Duodenal mucosa (tissue), 2 donors: ENCODE data around the gene CDH12.
"Not testable (repeated sequence)": the region's sequence is repeated elsewhere in the genome, so short reads cannot be mapped to it uniquely, and the experiment has no call there.

Experiments
- H3K27ac ChIP-seq: one replicate; pipeline ENCODE4 v1.7.0; 2013; ENCODE audit warnings: low read depth, low read length
- H3K27me3 ChIP-seq, 2 donors: one replicate each; pipeline ENCODE4 v1.7.0; 2013; ENCODE audit warnings: low read length in 2 of 2, control low read depth in 1 of 2; ENCODE audit not compliant: insufficient read depth in 2 of 2, control insufficient read depth in 1 of 2
- H3K36me3 ChIP-seq, 2 donors: one replicate each; pipeline ENCODE4 v1.7.0; 2013; ENCODE audit warnings: low read length in 2 of 2, control low read depth in 1 of 2; ENCODE audit not compliant: insufficient read depth in 2 of 2, control insufficient read depth in 1 of 2
- H3K4me1 ChIP-seq, 2 donors: one replicate each; pipeline ENCODE4 v1.7.0; 2013; ENCODE audit warnings: low read length in 2 of 2, control low read depth in 1 of 2; ENCODE audit not compliant: insufficient read depth in 2 of 2, control insufficient read depth in 1 of 2
- H3K4me3 ChIP-seq, 2 donors: one replicate each; pipeline ENCODE4 v1.7.0; 2013; ENCODE audit warnings: low read length in 2 of 2, low read depth in 1 of 2
- H3K9ac ChIP-seq, 2 donors: one replicate each; pipeline ENCODE4 v1.7.0; 2013; ENCODE audit warnings: low read length in 2 of 2, low read depth in 1 of 2
- H3K9me3 ChIP-seq, 2 donors: one replicate each; pipeline ENCODE4 v1.7.0; 2013; ENCODE audit warnings: low read length in 2 of 2, control low read depth in 1 of 2; ENCODE audit not compliant: control insufficient read depth in 1 of 2

The CDH12 gene

GRCh38 chr5:22852807-22853660 is at the start of gene CDH12:
CDH12 (minus strand) TSS chr5:22853344.
- H3K9me3 ChIP-seq: no peaks in the 10 kb centered on the region
- H3K27ac ChIP-seq: no peak within 1 kb of the TSS
- H3K9ac ChIP-seq: no peak within 1 kb of the TSS
- no peaks in the 10 kb centered on the region for H3K36me3 ChIP-seq
- no peaks in the 10 kb centered on the region for H3K4me1 ChIP-seq
- H3K27me3 ChIP-seq: peaks cover 0 to 5% of the 10 kb centered on the region in 2 donors
- peak within 1 kb of the TSS; percentile 50 for H3K4me3 ChIP-seq

GRCh38 chr5:22901885-22902284 is 48.7 kb upstream of the CDH12 start:
- Histone ChIP-seq H3K9me3 (no peaks in the 10 kb centered on the region), H3K36me3 (no peaks in the 10 kb centered on the region), H3K4me1 (no peaks in the 10 kb centered on the region), H3K27ac (no peak overlapping the region), H3K4me3 (no peak overlapping the region), H3K9ac (no peak overlapping the region), H3K27me3 (no peaks in the 10 kb centered on the region)

GRCh38 chr5:22900801-22901310 is 47.7 kb upstream of the CDH12 start:
- H3K4me3 ChIP-seq: no peak overlapping the region
- H3K27ac ChIP-seq: no peak overlapping the region
- no peak overlapping the region for H3K9ac ChIP-seq
- H3K36me3 ChIP-seq: no peaks in the 10 kb centered on the region
- H3K9me3 ChIP-seq: no peaks in the 10 kb centered on the region
- no peaks in the 10 kb centered on the region for H3K27me3 ChIP-seq
- no peaks in the 10 kb centered on the region for H3K4me1 ChIP-seq

- Histone ChIP-seq H3K27me3 (no peaks in the 10 kb centered on the region), H3K9ac (no peak overlapping the region), H3K27ac (no peak overlapping the region), H3K4me1 (no peaks in the 10 kb centered on the region), H3K4me3 (no peak overlapping the region), H3K9me3 (no peaks in the 10 kb centered on the region), H3K36me3 (no peaks in the 10 kb centered on the region)
Observed at GRCh38 chr5:22899341-22899740, 46.2 kb upstream of the CDH12 start.

GRCh38 chr5:22896152-22896551 is 43.0 kb upstream of the CDH12 start:
- Histone ChIP-seq H3K27me3 (no peaks in the 10 kb centered on the region), H3K9me3 (no peaks in the 10 kb centered on the region), H3K4me1 (no peaks in the 10 kb centered on the region), H3K36me3 (no peaks in the 10 kb centered on the region), H3K4me3 (no peak overlapping the region), H3K27ac (no peak overlapping the region), H3K9ac (no peak overlapping the region)

- no peak overlapping the region for H3K4me3 ChIP-seq
- no peaks in the 10 kb centered on the region for H3K9me3 ChIP-seq
- H3K9ac ChIP-seq: no peak overlapping the region
- H3K4me1 ChIP-seq: no peaks in the 10 kb centered on the region
- no peaks in the 10 kb centered on the region for H3K27me3 ChIP-seq
- H3K27ac ChIP-seq: no peak overlapping the region
- no peaks in the 10 kb centered on the region for H3K36me3 ChIP-seq
Observed at GRCh38 chr5:22892441-22892840, 39.3 kb upstream of the CDH12 start.

- no peak overlapping the region for H3K4me3 ChIP-seq
- no peaks in the 10 kb centered on the region for H3K36me3 ChIP-seq
- no peak overlapping the region for H3K9ac ChIP-seq
- H3K27ac ChIP-seq: no peak overlapping the region
- H3K27me3 ChIP-seq: no peaks in the 10 kb centered on the region
- H3K4me1 ChIP-seq: no peaks in the 10 kb centered on the region
- H3K9me3 ChIP-seq: no peaks in the 10 kb centered on the region
Observed at GRCh38 chr5:22889720-22890119, 36.6 kb upstream of the CDH12 start.

GRCh38 chr5:22887566-22887965 is 34.4 kb upstream of the CDH12 start:
- Histone ChIP-seq H3K27me3 (no peaks in the 10 kb centered on the region), H3K4me1 (no peaks in the 10 kb centered on the region), H3K4me3 (no peak overlapping the region), H3K9me3 (no peaks in the 10 kb centered on the region), H3K9ac (no peak overlapping the region), H3K36me3 (no peaks in the 10 kb centered on the region), H3K27ac (no peak overlapping the region)

GRCh38 chr5:22858911-22859310 is 5.8 kb upstream of the CDH12 start:
- H3K9me3 ChIP-seq, H3K9ac ChIP-seq, H3K27ac ChIP-seq, H3K27me3 ChIP-seq, H3K36me3 ChIP-seq, H3K4me3 ChIP-seq, H3K4me1 ChIP-seq: not testable (repeated sequence)

- no peak overlapping the region for H3K27ac ChIP-seq
- H3K36me3 ChIP-seq: no peaks in the 10 kb centered on the region
- no peak overlapping the region for H3K4me3 ChIP-seq
- H3K9me3 ChIP-seq: no peaks in the 10 kb centered on the region
- peaks cover 0 to 5% of the 10 kb centered on the region in 2 donors for H3K27me3 ChIP-seq
- no peak overlapping the region for H3K9ac ChIP-seq
- H3K4me1 ChIP-seq: no peaks in the 10 kb centered on the region
Observed at GRCh38 chr5:22855824-22856223, 2.7 kb upstream of the CDH12 start.
